HG03045 (cell line): ENCODE measurements around the gene WDFY2.

ENCODE experiments used
- ATAC-seq: cut with Tn5 transposase; IDR thresholded peaks from one replicate; pipeline ENCODE4 v1.9.1; 2021; ENCODE audit warnings: mild to moderate bottlenecking, moderate library complexity; ENCODE audit not compliant: unreplicated experiment

Gene WDFY2

GRCh38 chr13:51599444-51600176 lies 15.3 kb downstream of the WDFY2 start:
- ATAC-seq = no peak

DNA sequence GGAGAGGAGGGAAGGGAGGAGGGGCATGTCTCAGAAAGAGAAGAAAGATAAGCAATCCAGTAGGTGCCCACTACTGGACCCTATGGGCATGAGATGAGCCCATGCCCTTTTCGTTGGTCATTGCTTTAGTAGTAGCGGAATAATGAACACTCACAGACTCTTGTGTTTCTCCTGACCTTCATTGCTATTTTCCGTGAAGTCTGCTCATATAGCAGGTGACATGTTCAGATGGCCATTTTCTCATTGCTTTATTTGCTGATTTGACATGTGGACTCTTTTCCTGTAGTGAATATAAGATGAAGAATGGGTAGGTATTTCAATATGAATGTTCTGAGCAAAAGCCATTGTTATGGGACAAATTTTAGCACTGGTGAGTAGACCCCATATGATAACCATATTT lies 16.4 kb downstream of the WDFY2 start:
- ATAC-seq = no peak

GRCh38 chr13:51601601-51602565 lies 17.6 kb downstream of the WDFY2 start:
- ATAC-seq = no peak

GRCh38 chr13:51603716-51604115 lies 19.5 kb downstream of the WDFY2 start:
- no peak for ATAC-seq

DNA sequence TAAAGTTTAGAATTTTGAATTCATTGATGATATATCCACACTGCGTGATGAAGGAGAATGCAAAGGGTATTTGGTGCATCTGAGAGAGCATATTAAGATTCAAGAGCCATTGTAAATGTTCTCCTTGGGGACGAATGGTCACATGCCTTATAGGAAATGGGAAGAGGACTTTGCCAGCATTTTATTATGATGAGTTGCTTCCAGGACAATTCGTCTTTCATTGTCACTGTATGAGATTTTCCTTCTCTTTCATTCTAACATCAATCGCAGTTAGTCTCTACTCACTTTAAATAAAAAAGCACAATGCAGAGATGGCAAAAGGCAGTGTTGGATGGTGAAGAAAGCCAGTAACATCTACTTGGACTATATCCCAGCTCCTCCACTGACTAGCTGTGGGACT lies 21.4 kb downstream of the WDFY2 start:
- ATAC-seq = no peak

GRCh38 chr13:51607165-51607564 lies 22.9 kb downstream of the WDFY2 start:
- no peak for ATAC-seq

DNA sequence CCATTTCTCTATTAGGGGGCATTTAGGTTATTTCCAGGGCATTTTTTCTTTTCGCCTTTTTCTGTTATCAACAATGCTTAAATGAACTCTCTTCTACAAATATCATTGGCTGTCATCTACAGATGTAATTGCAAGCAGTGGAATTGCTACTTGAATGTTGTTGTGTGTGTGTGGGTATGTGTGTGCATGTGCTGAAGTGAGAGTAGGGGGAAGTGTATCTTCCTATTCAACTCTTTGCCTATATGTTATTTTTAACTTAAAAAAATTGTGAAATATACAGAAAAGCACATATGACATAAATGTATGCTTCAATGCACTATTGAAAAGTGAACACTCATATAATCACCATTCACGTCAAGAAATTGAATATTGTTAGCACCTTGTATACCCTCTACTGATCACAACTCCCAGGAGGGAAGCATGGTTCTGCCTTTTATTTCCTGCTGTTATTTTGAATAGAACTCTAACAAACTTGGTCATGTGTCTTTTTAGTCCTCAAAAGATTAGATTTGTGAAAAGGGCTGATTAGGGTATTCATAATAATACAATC lies 24.7 kb downstream of the WDFY2 start:
- no peak for ATAC-seq

DNA sequence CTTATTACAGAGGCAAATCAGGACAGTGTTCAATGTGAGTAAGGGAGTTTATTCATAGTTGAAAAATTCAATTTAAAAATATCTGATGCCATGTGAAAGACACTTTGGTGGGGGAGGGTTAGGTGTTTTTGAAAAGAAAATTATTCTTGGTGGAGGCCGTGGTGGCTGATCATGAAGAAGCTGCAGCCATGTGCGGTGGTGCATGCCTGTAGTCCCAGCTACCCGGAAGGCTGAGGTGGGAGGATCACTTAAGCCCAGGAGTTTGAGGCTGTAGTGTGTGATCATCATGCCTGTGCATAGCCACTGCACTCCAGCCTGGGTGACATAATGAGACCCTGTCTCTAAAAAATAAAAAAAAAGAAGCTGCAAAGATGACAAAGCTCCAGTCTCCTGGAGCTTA lies 28.6 kb downstream of the WDFY2 start:
- ATAC-seq = no peak

- no peak for ATAC-seq
Observed at GRCh38 chr13:51613535-51613934, 29.3 kb downstream of the WDFY2 start.

GRCh38 chr13:51614350-51614786 lies 30.1 kb downstream of the WDFY2 start:
- peak; percentile 71 for ATAC-seq

- no peak for ATAC-seq
Observed at GRCh38 chr13:51618626-51619025, 34.4 kb downstream of the WDFY2 start.

DNA sequence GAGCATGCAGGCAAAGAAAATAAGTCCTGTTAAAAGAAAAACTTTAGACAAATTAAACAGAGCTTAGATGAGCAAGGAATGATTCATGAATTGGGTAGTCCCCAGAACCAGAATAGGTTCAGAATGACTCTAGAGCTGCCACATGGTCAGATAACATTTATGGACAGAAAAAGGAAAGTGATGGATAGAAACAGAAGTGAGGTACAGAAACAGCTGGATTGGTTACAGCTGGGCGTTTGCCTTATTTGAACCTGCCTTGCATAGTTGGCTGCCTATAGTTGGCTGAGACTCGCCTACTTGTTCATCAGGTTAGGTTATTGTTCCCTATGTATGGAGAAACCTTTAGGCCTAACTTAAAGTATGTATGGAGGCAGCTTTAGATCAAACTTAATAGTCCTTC lies 35.4 kb downstream of the WDFY2 start:
- ATAC-seq = peak; percentile 59

DNA sequence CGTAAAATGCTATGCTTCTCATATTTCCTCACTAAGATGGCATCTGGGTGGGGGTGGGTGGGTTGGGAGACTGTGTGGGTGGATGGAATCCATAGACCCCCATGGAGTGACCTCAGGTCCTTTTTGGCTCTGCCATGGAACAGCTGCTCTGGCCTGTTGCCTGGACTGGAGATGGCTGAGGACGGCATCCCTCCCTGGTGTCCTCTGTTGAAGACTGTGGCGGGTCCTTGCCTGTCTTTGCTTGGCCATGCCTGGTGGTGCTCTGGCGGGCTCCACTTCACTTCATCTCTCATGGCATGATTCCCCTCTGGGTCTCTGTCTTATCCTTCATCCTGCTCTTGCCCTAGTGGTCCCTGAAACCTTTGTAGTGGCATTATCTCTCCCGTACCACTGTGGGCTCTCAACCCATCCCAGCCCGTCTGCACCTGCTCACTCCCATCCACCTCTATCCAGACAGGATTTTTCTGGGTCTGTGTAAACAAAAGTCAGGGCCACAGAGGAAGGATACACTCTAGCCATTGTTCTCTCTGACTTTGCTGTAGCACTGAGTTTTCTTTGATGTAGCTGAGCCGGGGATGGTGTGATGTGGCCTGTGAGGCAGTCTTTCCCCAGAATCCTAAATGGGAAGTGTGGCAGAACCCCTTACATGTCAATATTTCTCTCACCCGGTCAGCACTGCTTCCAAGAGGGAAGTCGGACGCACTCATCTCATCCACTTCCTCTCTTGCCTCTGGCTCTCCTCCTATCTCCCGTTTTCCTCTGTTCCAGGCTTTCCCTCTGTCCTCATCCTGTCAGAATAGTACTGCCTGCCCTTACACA lies 36.1 kb downstream of the WDFY2 start:
- no peak for ATAC-seq

DNA sequence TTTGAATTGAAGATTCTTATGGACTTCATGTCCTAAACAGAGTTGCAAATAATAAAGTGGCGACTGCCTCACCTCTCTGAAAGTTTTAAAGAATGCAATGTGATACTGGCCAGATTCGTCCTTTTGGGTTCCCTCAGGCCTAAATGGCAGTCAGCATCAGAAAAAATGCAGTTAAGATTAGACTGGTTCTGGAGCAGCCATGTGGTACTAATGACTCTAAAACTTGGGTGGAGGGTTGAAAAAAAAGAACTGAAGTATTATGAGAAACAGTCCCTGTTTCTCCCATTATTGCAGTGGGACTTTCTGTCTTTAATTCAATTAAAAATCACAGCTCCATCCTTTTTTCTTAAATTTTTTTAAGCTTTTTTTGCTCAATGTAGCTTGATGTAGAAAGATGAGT lies 37.3 kb downstream of the WDFY2 start:
- ATAC-seq = no peak

GRCh38 chr13:51623473-51623872 lies 39.2 kb downstream of the WDFY2 start:
- ATAC-seq = no peak

DNA sequence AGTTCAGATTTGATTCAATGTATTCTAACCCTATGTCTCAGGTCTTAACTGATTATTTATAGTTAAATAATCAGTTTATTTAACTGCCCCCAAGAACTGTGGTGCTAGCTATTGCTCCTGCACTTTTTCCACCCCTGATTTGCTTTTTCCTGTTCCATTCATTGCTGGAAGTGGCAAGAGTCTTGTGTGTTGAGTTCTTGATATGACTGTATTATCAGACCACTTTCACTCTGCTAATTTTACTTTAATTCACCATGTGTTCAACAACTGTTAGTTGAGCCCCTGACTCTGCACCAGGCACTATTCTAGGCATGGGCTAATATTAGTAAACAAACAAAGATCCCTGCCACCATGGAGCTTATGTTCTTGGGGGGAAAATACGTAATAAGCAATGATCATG lies 39.9 kb downstream of the WDFY2 start:
- ATAC-seq = no peak

DNA sequence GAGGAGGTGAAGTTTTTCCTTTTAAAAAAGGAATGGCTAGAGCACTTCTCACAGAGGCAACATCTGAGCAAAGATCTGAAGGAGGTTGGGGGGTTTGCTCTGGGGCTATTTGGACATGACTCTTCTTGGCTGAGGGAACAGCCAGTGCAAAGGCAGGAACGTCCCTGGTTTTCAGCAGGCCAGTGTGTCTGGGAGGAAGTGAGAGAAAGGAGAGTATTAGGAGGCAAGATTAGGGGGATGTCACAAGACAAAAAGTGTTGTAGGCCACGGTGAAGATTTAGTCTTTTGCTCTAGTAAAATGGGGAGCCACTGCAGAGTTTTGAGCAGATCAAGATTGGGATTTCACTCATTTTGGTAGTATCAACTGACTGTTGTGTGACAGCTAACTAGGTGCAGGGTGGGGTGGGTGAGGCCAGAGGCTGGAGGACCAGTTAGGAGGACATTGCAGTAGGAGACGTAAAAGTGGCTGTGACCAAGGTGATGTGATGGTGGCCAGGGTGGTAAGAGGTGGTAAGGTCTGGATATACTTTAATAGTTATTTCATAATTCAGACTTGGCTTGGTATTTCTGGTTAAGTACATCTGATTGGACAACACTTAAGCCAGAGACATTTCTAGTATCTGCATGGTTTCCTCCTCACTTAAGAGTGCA lies 40.6 kb downstream of the WDFY2 start:
- ATAC-seq = no peak

- ATAC-seq = no peak
Observed at GRCh38 chr13:51625555-51626345, 41.5 kb downstream of the WDFY2 start.

DNA sequence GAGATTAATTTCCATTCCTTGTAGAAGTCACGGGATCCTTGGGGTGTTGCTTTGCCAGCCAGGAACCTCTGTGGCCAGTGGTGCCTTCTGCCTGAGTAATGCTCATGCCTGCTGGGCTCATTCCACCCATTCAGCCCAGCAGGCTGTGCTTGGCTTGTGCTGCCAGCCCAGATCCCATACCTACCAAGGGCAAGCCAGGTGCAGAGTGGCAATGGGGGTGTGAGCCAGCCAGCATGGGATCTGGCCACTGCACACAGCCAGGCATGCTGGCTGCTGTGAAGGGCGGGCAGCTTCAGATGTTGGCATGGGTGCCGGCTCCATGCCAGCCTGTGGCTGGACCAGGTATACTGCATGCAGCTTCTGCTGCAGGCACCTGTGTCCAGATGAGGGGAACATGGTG lies 42.5 kb downstream of the WDFY2 start:
- ATAC-seq = no peak
